GM19372 (cell line): ENCODE data around the gene NSDHL.
A peak's percentile ranks its signal among the peaks of the same experiment; 100 is the strongest.
"Not testable (repeated sequence)": the region's sequence is repeated elsewhere in the genome, so short reads cannot be mapped to it uniquely, and the experiment has no call there.

Source experiments
- ATAC-seq: cut with Tn5 transposase; IDR thresholded peaks from one replicate; pipeline ENCODE4 v1.9.1; 2021; ENCODE audit warnings: mild to moderate bottlenecking, low read depth, moderate library complexity; ENCODE audit not compliant: unreplicated experiment

The NSDHL gene

GRCh38 chrX:152830312-152831305 is at the start of gene NSDHL, which contains the start of gene CETN2:
Gene NSDHL (plus strand): TSS chrX:152831063. CDS start chrX:152846325, 15,262 bp downstream.
Gene CETN2 (minus strand): TSS chrX:152830757. CDS start chrX:152830710, 47 bp downstream.
- ATAC-seq: peak; percentile 98

- peak; percentile 81 for ATAC-seq
Observed at GRCh38 chrX:152787062-152787461, 43.8 kb upstream of the NSDHL start.

GRCh38 chrX:152798945-152799344 is 31.9 kb upstream of the NSDHL start:
- ATAC-seq: no peak

GRCh38 chrX:152806035-152806434 is 24.8 kb upstream of the NSDHL start:
- no peak for ATAC-seq

GRCh38 chrX:152810403-152810802 is 20.5 kb upstream of the NSDHL start:
- ATAC-seq: no peak

- ATAC-seq: no peak
Observed at GRCh38 chrX:152813206-152813605, 17.7 kb upstream of the NSDHL start.

GRCh38 chrX:152814048-152814447 is 16.8 kb upstream of the NSDHL start:
- no peak for ATAC-seq

GRCh38 chrX:152817078-152817764 is 13.6 kb upstream of the NSDHL start:
- no peak for ATAC-seq

GRCh38 chrX:152818356-152818755 is 12.5 kb upstream of the NSDHL start:
- no peak for ATAC-seq

- ATAC-seq: no peak
Observed at GRCh38 chrX:152819266-152819665, 11.6 kb upstream of the NSDHL start.

GRCh38 chrX:152819732-152820131 is 11.1 kb upstream of the NSDHL start:
- ATAC-seq: no peak

- no peak for ATAC-seq
Observed at GRCh38 chrX:152821145-152821765, 9.6 kb upstream of the NSDHL start.

GRCh38 chrX:152822383-152823086 is 8.3 kb upstream of the NSDHL start:
- ATAC-seq: no peak

GRCh38 chrX:152823657-152824056 is 7.2 kb upstream of the NSDHL start:
- no peak for ATAC-seq

GRCh38 chrX:152824841-152825374 is 6.0 kb upstream of the NSDHL start:
- no peak for ATAC-seq

- no peak for ATAC-seq
Observed at GRCh38 chrX:152831391-152831790, 528 bp downstream of the NSDHL start.

- ATAC-seq: no peak
Observed at GRCh38 chrX:152832520-152832919, 1.7 kb downstream of the NSDHL start.

- ATAC-seq: no peak
Observed at GRCh38 chrX:152833378-152833777, 2.5 kb downstream of the NSDHL start.

GRCh38 chrX:152835470-152835869 is 4.6 kb downstream of the NSDHL start:
- not testable (repeated sequence) for ATAC-seq

- no peak for ATAC-seq
Observed at GRCh38 chrX:152842772-152843338, 12.0 kb downstream of the NSDHL start.
